ENCODE results near the gene GMPPA.

GMPPA gene

GRCh38 chr2:219486380-219486959 lies 12.2 kb upstream of the GMPPA start:
- Histone ChIP-seq H3K36me3 (replicated peaks) (no peaks in the 10 kb centered on the region), H3K27me3 (replicated peaks) (peaks cover 47% of the 10 kb centered on the region)
- in situ Hi-C loops (cut with HindIII; ENCODE audit: low pct_ligation_motif_present, low sequenced_read_pairs) = no loop called here

GRCh38 chr2:219488149-219488843 lies 10.4 kb upstream of the GMPPA start:
- no peak for TF ChIP-seq CTCF (IDR thresholded peaks at IDR 0.05; ENCODE audit: low read depth, low read length, missing control alignments)
- H3K4me3 ChIP-seq (ENCODE audit: low read depth, low read length) = no peak overlapping the region
- in situ Hi-C loops (cut with HindIII; ENCODE audit: low pct_ligation_motif_present, low sequenced_read_pairs) = no loop called here
- no peak for DNase-seq
- no peaks in the 10 kb centered on the region for H3K36me3 ChIP-seq (replicated peaks)
- H3K27me3 ChIP-seq (replicated peaks) = peaks cover 50% of the 10 kb centered on the region
- H3K27ac ChIP-seq = no peak overlapping the region

More at GRCh38 chr2:219486380-219486959, 12.2 kb upstream of the GMPPA start:
- H3K27ac ChIP-seq = no peak overlapping the region
- DNase-seq = no peak
- H3K4me3 ChIP-seq (ENCODE audit: low read depth, low read length) = no peak overlapping the region
- TF ChIP-seq CTCF (IDR thresholded peaks at IDR 0.05; ENCODE audit: low read depth, low read length, missing control alignments) = no peak

DNA sequence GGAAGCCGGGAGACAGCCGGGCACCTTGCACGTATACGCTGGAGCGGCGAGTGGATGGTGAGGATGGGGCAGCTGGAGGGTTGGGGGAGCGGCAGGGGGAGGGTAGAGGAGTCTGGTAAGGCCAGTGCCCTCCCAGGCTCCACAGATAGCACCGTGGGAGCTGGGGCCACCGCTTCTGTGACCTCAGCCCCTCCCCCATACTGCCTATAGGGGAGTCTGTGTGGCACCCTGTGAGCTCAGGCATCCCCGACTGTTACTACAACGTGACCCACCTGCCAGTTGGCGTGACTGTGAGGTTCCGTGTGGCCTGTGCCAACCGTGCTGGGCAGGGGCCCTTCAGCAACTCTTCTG lies 9.9 kb upstream of the GMPPA start:
- DNase-seq = no peak
- peaks cover 48% of the 10 kb centered on the region for H3K27me3 ChIP-seq (replicated peaks)
- in situ Hi-C loops (cut with HindIII; ENCODE audit: low pct_ligation_motif_present, low sequenced_read_pairs) = no loop called here
- no peaks in the 10 kb centered on the region for H3K36me3 ChIP-seq (replicated peaks)
- no peak for TF ChIP-seq CTCF (IDR thresholded peaks at IDR 0.05; ENCODE audit: low read depth, low read length, missing control alignments)
- H3K4me3 ChIP-seq (ENCODE audit: low read depth, low read length) = no peak overlapping the region
- H3K27ac ChIP-seq = no peak overlapping the region

DNA sequence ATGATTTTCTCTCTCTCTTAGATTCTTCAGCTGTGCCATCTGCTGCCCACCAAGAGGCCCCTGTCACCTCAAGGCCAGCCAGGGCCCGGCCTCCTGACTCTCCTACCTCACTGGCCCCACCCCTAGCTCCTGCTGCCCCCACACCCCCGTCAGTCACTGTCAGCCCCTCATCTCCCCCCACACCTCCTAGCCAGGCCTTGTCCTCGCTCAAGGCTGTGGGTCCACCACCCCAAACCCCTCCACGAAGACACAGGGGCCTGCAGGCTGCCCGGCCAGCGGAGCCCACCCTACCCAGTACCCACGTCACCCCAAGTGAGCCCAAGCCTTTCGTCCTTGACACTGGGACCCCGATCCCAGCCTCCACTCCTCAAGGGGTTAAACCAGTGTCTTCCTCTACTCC lies 9.4 kb upstream of the GMPPA start:
- H3K27me3 ChIP-seq (replicated peaks) = peaks cover 45% of the 10 kb centered on the region
- no peaks in the 10 kb centered on the region for H3K36me3 ChIP-seq (replicated peaks)
- TF ChIP-seq CTCF (IDR thresholded peaks at IDR 0.05; ENCODE audit: low read depth, low read length, missing control alignments) = no peak

DNA sequence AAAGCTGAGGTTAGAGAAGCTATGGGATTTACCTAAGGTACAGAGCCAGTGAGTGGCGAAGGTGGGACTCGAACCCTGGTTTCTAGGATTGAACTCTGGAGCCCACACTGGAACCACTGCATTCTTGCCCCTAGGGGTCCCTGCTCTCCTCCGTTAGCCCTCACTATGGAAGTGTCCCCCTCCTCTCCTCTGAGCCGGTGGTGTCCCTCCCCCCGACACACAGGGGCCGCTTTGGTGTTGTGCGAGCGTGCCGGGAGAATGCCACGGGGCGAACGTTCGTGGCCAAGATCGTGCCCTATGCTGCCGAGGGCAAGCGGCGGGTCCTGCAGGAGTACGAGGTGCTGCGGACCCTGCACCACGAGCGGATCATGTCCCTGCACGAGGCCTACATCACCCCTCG lies 8.5 kb upstream of the GMPPA start:
- H3K36me3 ChIP-seq (replicated peaks) = no peaks in the 10 kb centered on the region
- H3K27ac ChIP-seq = no peak overlapping the region
- no peak overlapping the region for H3K4me3 ChIP-seq (ENCODE audit: low read depth, low read length)
- H3K27me3 ChIP-seq (replicated peaks) = peaks cover 36% of the 10 kb centered on the region
- peak; percentile 14 for TF ChIP-seq CTCF (IDR thresholded peaks at IDR 0.05; ENCODE audit: low read depth, low read length, missing control alignments)
- in situ Hi-C loops (cut with HindIII; ENCODE audit: low pct_ligation_motif_present, low sequenced_read_pairs) = no loop called here
- no peak for DNase-seq

More for the DNA sequence above, 9.4 kb upstream of the GMPPA start:
- Histone ChIP-seq H3K27ac (no peak overlapping the region), H3K4me3 (ENCODE audit: low read depth, low read length) (no peak overlapping the region)
- in situ Hi-C loops (cut with HindIII; ENCODE audit: low pct_ligation_motif_present, low sequenced_read_pairs) = no loop called here
- DNase-seq = no peak

All from brain microvascular endothelial cell (primary cell).